ENCODE results near the gene SCNN1B.
"Not testable (repeated sequence)": the region's sequence is repeated elsewhere in the genome, so short reads cannot be mapped to it uniquely, and the experiment has no call there.

SCNN1B gene

GRCh38 chr16:23384878-23385277, 82.8 kb downstream of the SCNN1B start:
- DNase-seq = no peak

GRCh38 chr16:23385441-23385840, 83.3 kb downstream of the SCNN1B start:
- no peak for DNase-seq

GRCh38 chr16:23387666-23388065, 85.6 kb downstream of the SCNN1B start:
- DNase-seq = no peak

GRCh38 chr16:23388786-23389185, 86.7 kb downstream of the SCNN1B start:
- no peak for DNase-seq

GRCh38 chr16:23389201-23389600, 87.1 kb downstream of the SCNN1B start:
- DNase-seq = no peak

- not testable (repeated sequence) for DNase-seq
Measured at GRCh38 chr16:23389936-23390335, 87.8 kb downstream of the SCNN1B start.

GRCh38 chr16:23391381-23392222, 89.5 kb downstream of the SCNN1B start:
- DNase-seq = no peak

GRCh38 chr16:23392223-23392600, 90.1 kb downstream of the SCNN1B start:
- no peak for DNase-seq

GRCh38 chr16:23394141-23394831, 92.2 kb downstream of the SCNN1B start:
- DNase-seq = no peak

GRCh38 chr16:23395732-23396131, 93.6 kb downstream of the SCNN1B start:
- DNase-seq = no peak

- DNase-seq = no peak
Measured at GRCh38 chr16:23397464-23397863, 95.4 kb downstream of the SCNN1B start.

- no peak for DNase-seq
Measured at GRCh38 chr16:23398987-23399805, 97.1 kb downstream of the SCNN1B start.

- not testable (repeated sequence) for DNase-seq
Measured at GRCh38 chr16:23400447-23400846, 98.3 kb downstream of the SCNN1B start.

- DNase-seq = no peak
Measured at GRCh38 chr16:23401139-23401538, 99.0 kb downstream of the SCNN1B start.

- DNase-seq = no peak
Measured at GRCh38 chr16:23402100-23402499, 100.0 kb downstream of the SCNN1B start.

GRCh38 chr16:23403547-23403946, 101.4 kb downstream of the SCNN1B start:
- DNase-seq = no peak

- no peak for DNase-seq
Measured at GRCh38 chr16:23406024-23406423, 103.9 kb downstream of the SCNN1B start.

GRCh38 chr16:23406546-23407240, 104.6 kb downstream of the SCNN1B start:
- DNase-seq = no peak

- DNase-seq = no peak
Measured at GRCh38 chr16:23407436-23408127, 105.5 kb downstream of the SCNN1B start.

- no peak for DNase-seq
Measured at GRCh38 chr16:23408242-23408822, 106.2 kb downstream of the SCNN1B start.

- no peak for DNase-seq
Measured at GRCh38 chr16:23408823-23409298, 106.8 kb downstream of the SCNN1B start.

- no peak for DNase-seq
Measured at GRCh38 chr16:23409522-23409921, 107.4 kb downstream of the SCNN1B start.
